ENCODE measurements around the gene MEIS1.

Gene MEIS1

DNA sequence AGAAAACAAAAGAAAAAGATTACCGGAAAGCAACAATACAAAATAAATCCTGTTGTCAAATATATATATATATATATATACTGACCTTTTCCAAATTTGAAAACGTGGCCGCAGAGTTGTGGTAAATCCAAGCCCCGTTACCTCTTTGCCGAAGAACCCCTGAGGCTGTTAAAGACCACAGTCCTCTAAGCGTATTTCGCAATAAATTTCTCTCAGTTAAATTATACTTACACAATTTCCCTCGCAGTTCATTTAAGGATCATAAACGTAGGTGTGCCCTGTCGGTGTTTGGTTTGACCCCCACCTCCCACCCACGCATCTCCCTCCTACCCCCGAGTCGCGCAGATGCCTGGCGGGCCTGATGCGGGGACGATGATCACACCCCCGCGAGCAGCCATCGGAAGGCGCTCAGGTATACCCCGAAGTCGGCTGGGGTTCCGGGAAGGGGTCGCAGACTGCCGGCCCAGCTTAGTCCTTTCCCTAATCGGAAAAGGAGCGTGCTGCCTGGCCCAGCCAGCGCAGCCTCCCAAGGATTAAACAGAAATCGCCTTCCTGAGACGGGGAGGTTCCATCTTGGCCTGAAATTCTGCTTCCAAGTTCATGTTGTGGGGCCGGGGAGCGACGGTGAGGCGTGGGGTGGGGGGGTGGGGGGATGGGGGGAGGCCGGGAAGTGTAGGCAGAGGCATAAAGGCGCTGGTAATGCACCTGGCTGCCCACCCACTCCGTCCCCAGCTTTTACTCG lies 2.9 kb upstream of the MEIS1 start:
- no peak for FAIRE-seq

DNA sequence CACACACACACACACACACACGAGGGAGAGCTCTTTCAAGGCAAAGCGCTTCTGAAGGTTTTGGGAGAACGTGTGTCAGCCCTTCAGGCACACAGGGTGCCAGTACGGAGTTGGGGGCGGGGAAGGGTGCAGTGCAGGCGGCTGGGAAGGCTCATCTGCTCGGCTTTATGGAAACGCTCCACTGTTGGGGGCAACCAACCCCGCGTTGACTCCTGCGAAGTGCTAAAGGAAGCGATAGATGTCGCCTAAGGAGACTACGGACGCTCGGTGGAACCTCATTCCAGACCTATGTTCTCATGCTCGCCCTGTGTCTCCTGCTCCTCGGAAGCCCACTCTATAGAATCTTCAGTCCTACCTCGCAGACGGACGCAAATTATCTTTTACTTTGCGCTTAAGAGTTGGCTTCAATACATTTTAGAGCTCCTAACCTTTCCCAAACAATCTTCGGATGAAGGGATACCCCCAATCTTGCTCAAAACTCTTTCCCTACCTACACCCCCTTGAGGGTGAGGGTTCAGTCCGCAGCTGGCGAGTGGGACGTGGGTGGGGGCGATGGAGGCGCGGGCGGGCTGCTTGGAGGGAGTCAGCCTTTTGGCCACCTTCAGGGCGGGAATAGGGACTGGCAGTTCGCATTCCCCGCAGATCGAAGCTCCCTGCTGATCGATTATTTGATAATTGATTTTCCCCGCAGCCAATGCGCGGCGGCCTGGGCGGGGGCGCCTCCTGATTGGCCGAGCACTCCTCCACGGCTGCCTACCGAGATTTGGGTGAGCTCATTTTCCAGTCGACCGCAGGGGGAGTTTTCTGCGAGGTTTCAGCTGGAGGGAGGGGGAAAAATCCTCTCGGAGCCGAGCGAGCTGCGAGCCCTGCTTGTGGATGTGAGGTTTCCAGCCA lies 1.9 kb upstream of the MEIS1 start:
- FAIRE-seq: no peak

DNA sequence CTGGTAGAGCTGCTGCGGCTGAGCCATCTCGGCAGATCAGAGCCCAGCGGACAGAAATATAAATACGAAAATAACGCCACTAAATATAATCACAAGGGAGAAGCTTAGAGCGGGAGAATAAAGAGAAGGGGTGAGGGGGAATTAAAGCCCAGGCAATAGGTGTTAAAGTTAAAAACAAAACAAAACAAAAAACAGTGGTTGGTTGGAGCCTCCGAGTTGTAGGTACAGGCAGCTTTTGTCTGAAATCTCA lies 1.3 kb upstream of the MEIS1 start:
- no peak for FAIRE-seq

DNA sequence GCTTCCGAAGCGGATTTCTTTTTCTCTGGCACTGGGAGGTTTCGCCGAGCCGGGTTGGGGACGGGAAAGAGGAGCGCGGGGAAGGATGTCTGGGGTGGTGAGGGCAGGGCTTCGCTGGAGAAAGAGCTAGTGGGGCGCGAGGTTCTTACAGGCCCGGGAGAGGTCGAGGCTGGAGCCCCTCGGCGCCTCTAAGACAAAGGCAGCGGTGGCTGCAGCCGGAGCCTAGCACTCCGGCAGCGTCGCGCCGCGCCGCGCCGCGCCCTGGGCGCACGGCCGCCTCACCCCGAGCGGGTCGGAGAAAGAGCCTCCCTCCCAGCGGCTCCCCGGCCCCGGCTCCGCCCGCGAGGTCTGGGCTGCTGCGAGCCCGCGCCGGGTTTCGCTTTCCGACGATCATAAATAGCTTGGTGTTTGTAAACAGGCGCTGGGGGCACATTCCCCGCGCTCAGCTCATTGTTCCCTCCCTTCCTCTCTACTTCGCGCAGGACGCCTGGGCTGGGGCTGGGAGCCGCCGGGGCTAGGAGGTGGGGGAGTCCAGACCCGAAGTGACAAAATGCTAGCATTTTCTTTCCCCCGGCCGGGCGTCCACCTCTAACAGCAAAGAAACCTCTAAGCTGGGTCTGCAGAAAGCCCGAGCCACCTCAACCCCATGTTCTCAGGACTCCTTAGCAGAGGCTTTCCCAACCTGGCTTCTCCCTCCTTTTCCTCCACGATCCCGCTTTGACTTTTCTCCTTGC lies 813 bp upstream of the MEIS1 start:
- no peak for FAIRE-seq

- FAIRE-seq: no peak
Measured at GRCh38 chr2:66435549-66435875, 587 bp downstream of the MEIS1 start.

DNA sequence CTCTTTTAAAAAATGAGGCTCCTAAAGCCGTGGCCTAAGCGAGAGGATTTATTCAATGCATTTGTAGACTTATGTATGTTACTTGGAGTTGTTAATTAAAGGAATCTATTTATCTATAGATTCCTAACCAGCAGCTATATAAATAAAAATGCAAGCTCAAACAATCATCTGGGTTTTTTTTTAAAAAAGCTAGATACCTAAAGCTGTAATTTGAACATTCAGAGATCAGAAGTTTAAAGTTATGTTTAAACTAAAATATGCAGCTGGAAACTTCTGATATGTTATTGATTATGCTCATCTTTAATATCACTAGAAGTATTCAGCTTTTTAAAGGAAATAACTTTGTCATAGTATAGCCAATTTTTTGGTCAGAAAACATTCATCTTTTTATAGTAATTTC lies 1.0 kb downstream of the MEIS1 start:
- FAIRE-seq: no peak

DNA sequence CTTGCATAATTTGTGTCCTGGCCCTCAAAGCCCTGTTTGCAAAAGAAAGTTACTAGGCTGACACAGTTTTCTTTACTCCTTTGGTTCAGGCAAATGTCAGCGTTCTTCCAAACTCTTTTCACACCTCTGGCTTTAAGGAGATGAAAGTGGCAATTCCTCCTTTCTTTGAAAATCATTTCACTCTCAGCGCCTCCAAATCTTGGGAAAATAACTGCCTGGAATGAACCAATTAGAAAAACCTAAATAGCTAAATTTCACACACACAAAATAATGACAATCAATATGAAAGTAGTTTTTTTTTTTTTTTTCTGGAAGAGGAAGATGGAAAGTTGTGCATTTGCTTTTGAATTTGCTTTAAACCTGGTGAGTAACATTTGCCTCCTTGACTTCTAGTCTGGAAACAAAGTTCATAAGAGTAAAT lies 1.7 kb downstream of the MEIS1 start:
- no peak for FAIRE-seq

DNA sequence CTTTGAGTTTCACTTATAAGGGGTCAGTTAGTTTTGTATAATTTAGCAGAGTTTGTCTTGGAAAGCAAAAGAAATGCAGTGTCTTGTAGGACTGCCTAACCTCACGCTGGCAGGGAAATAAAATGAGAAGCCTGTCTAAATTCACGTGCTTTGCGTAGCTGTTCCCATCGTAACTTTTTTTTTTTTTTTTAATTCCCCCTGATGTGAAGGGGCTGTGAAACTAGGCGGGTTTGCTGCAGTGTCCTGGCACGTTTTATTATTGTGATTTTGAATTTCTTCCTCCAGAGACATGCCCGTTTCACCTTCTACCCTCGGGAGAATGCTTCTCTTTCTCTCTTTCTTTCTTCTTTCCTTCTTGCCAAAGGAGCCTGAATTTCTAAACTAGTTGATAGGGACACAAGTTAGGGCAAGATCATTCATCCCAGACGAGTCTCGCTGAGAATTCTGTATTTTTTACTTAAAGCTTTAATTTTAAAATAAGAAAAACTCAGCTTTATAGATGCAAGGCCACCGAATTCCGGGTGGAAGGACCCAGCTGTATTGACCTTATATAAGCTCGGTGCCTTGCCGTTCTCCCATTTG lies 2.3 kb downstream of the MEIS1 start:
- FAIRE-seq: no peak

- FAIRE-seq: no peak
Measured at GRCh38 chr2:66437691-66438497, 3.0 kb downstream of the MEIS1 start.

- no peak for FAIRE-seq
Measured at GRCh38 chr2:66438498-66438833, 3.5 kb downstream of the MEIS1 start.

- FAIRE-seq: no peak
Measured at GRCh38 chr2:66438891-66439811, 4.2 kb downstream of the MEIS1 start.

- FAIRE-seq: no peak
Measured at GRCh38 chr2:66439812-66440542, 5.1 kb downstream of the MEIS1 start.

GRCh38 chr2:66440708-66441497 lies 6.0 kb downstream of the MEIS1 start:
- FAIRE-seq: no peak

DNA sequence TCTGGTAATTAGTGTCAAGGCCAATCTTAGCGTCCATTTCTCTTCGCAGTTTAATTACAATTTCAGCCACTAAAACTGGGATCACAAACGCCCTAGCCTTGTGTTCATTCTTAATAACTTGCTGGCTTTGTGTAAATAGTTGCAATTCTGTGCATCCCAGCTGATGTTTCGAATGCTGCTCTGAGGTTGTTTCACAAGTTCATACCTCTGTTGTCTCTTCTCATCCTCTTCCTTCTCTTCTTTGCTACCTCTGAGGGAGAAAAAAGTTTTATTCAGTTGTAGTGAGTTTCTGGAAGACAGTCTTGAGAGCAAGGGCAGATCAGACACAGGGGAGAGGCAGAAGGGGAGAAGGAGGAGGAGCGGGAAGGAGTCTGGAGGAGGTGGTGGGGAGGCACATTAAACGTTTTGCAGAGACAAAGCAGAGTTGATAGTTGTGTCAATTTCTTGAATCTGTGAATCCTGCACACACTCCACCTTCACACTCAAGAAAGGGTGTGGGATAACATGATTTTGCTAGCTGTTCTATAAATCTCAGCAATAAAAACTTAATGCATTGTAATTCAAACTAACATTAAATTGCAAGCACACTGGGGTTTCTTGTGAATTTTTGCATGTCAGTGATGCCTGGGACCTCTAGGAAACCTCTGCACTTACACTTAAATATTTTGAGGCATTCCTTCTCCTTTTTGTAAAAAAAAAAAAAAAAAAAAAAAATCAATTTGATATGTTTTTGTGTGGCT lies 6.8 kb downstream of the MEIS1 start:
- no peak for FAIRE-seq

DNA sequence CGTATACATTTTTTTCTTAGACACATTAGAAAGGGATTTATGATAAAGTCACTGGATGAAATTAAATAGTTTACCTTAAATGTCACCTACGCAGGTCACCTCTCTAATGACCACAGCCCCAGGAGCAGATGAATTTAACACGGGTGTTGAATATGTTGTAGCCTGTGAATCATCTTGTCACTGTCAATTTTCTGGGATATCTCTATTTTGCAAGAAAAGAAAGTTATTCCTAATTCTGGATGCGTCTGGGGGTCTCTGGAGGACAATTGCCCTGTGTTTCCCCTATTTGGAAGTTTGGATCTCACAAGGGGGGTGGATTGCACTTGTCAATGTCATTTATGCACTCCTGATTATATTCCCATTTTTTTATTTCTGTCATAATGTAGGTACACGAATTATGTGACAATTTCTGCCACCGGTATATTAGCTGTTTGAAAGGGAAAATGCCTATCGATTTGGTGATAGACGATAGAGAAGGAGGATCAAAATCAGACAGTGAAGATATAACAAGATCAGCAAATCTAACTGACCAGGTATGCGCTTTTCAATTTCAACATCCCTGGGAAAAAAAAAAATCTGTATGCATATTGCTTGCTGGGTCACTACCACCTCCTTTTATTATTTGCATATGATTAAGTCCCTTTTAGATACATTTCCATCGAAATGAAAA lies 7.7 kb downstream of the MEIS1 start:
- FAIRE-seq: no peak

GRCh38 chr2:66443186-66443978 lies 8.5 kb downstream of the MEIS1 start:
- FAIRE-seq: no peak

- no peak for FAIRE-seq
Measured at GRCh38 chr2:66443979-66444861, 9.3 kb downstream of the MEIS1 start.

All from A204.1 (cell line).